Lower leg skin (tissue), 4 donors: ENCODE data around the gene S100A2. TPM values are rescaled to one million over a fixed set of nuclear protein-coding genes. Genes with fewer than 3 reads are reported as not detected.
"Not testable (repeated sequence)": the region's sequence is repeated elsewhere in the genome, so short reads cannot be mapped to it uniquely, and the experiment has no call there.

ENCODE experiments used
- DNase-seq, 2 donors: peaks; one replicate each; pipeline ENCODE4 v3.0.0-alpha.2; 2019; ENCODE audit warnings: low spot score in 2 of 2
- H3K4me3 ChIP-seq: fragments of 200-600 bp; sonication (generic); 2 replicates; pipeline ENCODE4 v1.5.1; 2017; ENCODE audit warnings: mild to moderate bottlenecking, low read depth; ENCODE audit not compliant: poor library complexity, severe bottlenecking
- CTCF ChIP-seq, 3 donors: fragments of 450-650 bp; IDR thresholded peaks; one replicate each; pipeline ENCODE4 v1.5.1; 2016; ENCODE audit warnings: antibody characterized with exemption in 3 of 3, mild to moderate bottlenecking in 3 of 3, moderate library complexity in 2 of 3
- POLR2A ChIP-seq, 2 donors: fragments of 450-650 bp; IDR thresholded peaks; one replicate each; pipeline ENCODE4 v1.6.1; 2016 to 2017; ENCODE audit warnings: antibody characterized with exemption in 2 of 2, mild to moderate bottlenecking in 1 of 2, moderate library complexity in 1 of 2
- WGBS, 2 donors: methylation state at CpG; one replicate each; pipeline ENCODE4 v1.1.5; 2018; 5-methylcytosine and 5-hydroxymethylcytosine counted together
- intact Hi-C: fragments of 100-400 bp; cut with DNase I; formaldehyde crosslinking; loops from one replicate; pipeline ENCODE4 v1.15.0; 2023; ENCODE audit warnings: low total_unique reads
- total RNA-seq, 4 donors: library from RNA; depleted of rRNA; stranded (reverse); fragments of >200 nt; gene quantifications; one replicate each; pipeline ENCODE4 v1.1.0, GENCODE V29; 2016

The S100A2 gene
- total RNA-seq, 4 donors from 2014 or later, result 71.5 to 143 (median 96.4) TPM

- intact Hi-C loops, result loop anchor here (2.0 to 5.0 kb wide), 2 partner anchors 35 to 55 kb away; no protein-coding TSS in a partner anchor
- no peak for DNase-seq
- TF ChIP-seq POLR2A (IDR thresholded peaks at IDR 0.05) (no peak), CTCF (IDR thresholded peaks at IDR 0.05) (no peak)
- no peak overlapping the region for H3K4me3 ChIP-seq
- WGBS, 2 donors, result 46 to 52% methylated on average over 22 of the region's 22 CpGs
Measured at GRCh38 chr1:153567621-153568366, 2.1 kb upstream of the S100A2 start.

- intact Hi-C loops, result loop anchor here (5.0 kb wide), 1 partner anchor 54 kb away; no protein-coding TSS in a partner anchor
- TF ChIP-seq POLR2A (IDR thresholded peaks at IDR 0.05), result no peak
- TF ChIP-seq CTCF (IDR thresholded peaks at IDR 0.05), result no peak
- 18 to 22% methylated on average over 16 of the region's 16 CpGs for WGBS, 2 donors
- DNase-seq, result peak; percentile 98 to 99
- H3K4me3 ChIP-seq, result no peak overlapping the region
Measured at GRCh38 chr1:153566414-153567371, 1.0 kb upstream of the S100A2 start.

- no peak for TF ChIP-seq CTCF (IDR thresholded peaks at IDR 0.05)
- TF ChIP-seq POLR2A (IDR thresholded peaks at IDR 0.05), result no peak
- intact Hi-C loops, result no loop called here
- 77 to 80% methylated on average over 4 to 7 of the region's 7 CpGs for WGBS, 2 donors
- no peak for DNase-seq
- no peak overlapping the region for H3K4me3 ChIP-seq
Measured at GRCh38 chr1:153563991-153564390, 1.7 kb downstream of the S100A2 start.

GRCh38 chr1:153563483-153563901 is 2.2 kb downstream of the S100A2 start:
- intact Hi-C loops, result no loop called here
- no peak overlapping the region for H3K4me3 ChIP-seq
- WGBS, 2 donors, result 39 to 49% methylated on average over 6 of the region's 6 CpGs
- TF ChIP-seq CTCF (IDR thresholded peaks at IDR 0.05) (no peak), POLR2A (IDR thresholded peaks at IDR 0.05) (no peak)
- DNase-seq, result no peak

- H3K4me3 ChIP-seq, intact Hi-C loops: not testable (repeated sequence)
Measured at GRCh38 chr1:153562021-153562420, 3.6 kb downstream of the S100A2 start.

GRCh38 chr1:153561466-153561985 is 4.1 kb downstream of the S100A2 start:
- no peak for DNase-seq
- intact Hi-C loops, result no loop called here
- WGBS, 2 donors, result 87 to 88% methylated on average over 3 of the region's 3 CpGs
- no peak overlapping the region for H3K4me3 ChIP-seq
- TF ChIP-seq POLR2A (IDR thresholded peaks at IDR 0.05), result no peak
- TF ChIP-seq CTCF (IDR thresholded peaks at IDR 0.05), result no peak

More at GRCh38 chr1:153562021-153562420, 3.6 kb downstream of the S100A2 start:
- DNase-seq, result not testable (repeated sequence)
- WGBS, 2 donors, result 68 to 74% methylated on average over 3 of the region's 3 CpGs
